MV-4-11 (cell line): ENCODE measurements around the gene NDUFS6.

Source experiments
- DNase-seq: peaks from one replicate; lab custom pipeline; 2025; lab: John Stamatoyannopoulos, UW

Gene NDUFS6

GRCh38 chr5:1765141-1765879 lies 35.9 kb upstream of the NDUFS6 start:
- no peak for DNase-seq

- no peak for DNase-seq
Measured at GRCh38 chr5:1765880-1766235, 35.3 kb upstream of the NDUFS6 start.

GRCh38 chr5:1767524-1768282 lies 33.5 kb upstream of the NDUFS6 start:
- DNase-seq: no peak

- DNase-seq: no peak
Measured at GRCh38 chr5:1768283-1769000, 32.8 kb upstream of the NDUFS6 start.

GRCh38 chr5:1769017-1769640 lies 32.1 kb upstream of the NDUFS6 start:
- no peak for DNase-seq

GRCh38 chr5:1769752-1770442 lies 31.3 kb upstream of the NDUFS6 start:
- DNase-seq: no peak

- no peak for DNase-seq
Measured at GRCh38 chr5:1770443-1770802, 30.8 kb upstream of the NDUFS6 start.

GRCh38 chr5:1771149-1772065 lies 29.8 kb upstream of the NDUFS6 start:
- no peak for DNase-seq

GRCh38 chr5:1772634-1773033 lies 28.6 kb upstream of the NDUFS6 start:
- DNase-seq: peak; percentile 28

- DNase-seq: no peak
Measured at GRCh38 chr5:1776831-1777230, 24.4 kb upstream of the NDUFS6 start.

- DNase-seq: no peak
Measured at GRCh38 chr5:1777281-1778137, 23.7 kb upstream of the NDUFS6 start.

- DNase-seq: no peak
Measured at GRCh38 chr5:1778138-1779020, 22.8 kb upstream of the NDUFS6 start.

- DNase-seq: no peak
Measured at GRCh38 chr5:1779021-1779680, 22.1 kb upstream of the NDUFS6 start.

GRCh38 chr5:1779782-1780613 lies 21.2 kb upstream of the NDUFS6 start:
- no peak for DNase-seq

GRCh38 chr5:1780614-1780930 lies 20.6 kb upstream of the NDUFS6 start:
- DNase-seq: no peak

GRCh38 chr5:1781107-1781506 lies 20.1 kb upstream of the NDUFS6 start:
- DNase-seq: no peak

- DNase-seq: no peak
Measured at GRCh38 chr5:1781726-1782384, 19.4 kb upstream of the NDUFS6 start.
